Lung (tissue), 12 donors: Measurements from ENCODE around the gene GPD2. TPM values are rescaled to one million over a fixed set of nuclear protein-coding genes. Genes with fewer than 3 reads are reported as not detected.

Source experiments
- ATAC-seq: fragments of 200-7000 bp; cut with Tn5 transposase; one replicate; pipeline ENCODE4 v1.9.1; 2020; ENCODE audit warnings: moderate number of reproducible peaks; ENCODE audit not compliant: insufficient read depth, low FRiP score
- DNase-seq, 3 donors: peaks; one replicate each; pipeline ENCODE4 v3.0.0-alpha.2; 2013 to 2017
- H3K27ac ChIP-seq, 2 donors: one replicate each; pipeline ENCODE4 v1.5.1; 2013; ENCODE audit warnings: mild to moderate bottlenecking in 2 of 2, moderate library complexity in 2 of 2, control low read depth in 1 of 2, inconsistent platforms in 1 of 2, low read depth in 1 of 2, low read length in 1 of 2
- H3K27me3 ChIP-seq, 3 donors: one replicate each; pipeline ENCODE4 v1.5.1; 2013; ENCODE audit warnings: low read length in 2 of 3; ENCODE audit not compliant: control insufficient read depth in 3 of 3, insufficient read depth in 3 of 3
- H3K36me3 ChIP-seq, 4 donors: one replicate each; pipeline ENCODE4 v1.5.1; 2013; ENCODE audit warnings: low read length in 4 of 4, mild to moderate bottlenecking in 1 of 4, moderate library complexity in 1 of 4; ENCODE audit not compliant: control insufficient read depth in 4 of 4, insufficient read depth in 4 of 4
- H3K4me1 ChIP-seq, 5 donors: one replicate each; pipeline ENCODE4 v1.5.1; 2013; ENCODE audit warnings: low read length in 5 of 5, mild to moderate bottlenecking in 2 of 5, moderate library complexity in 1 of 5; ENCODE audit not compliant: control insufficient read depth in 5 of 5, insufficient read depth in 5 of 5
- H3K4me3 ChIP-seq: one replicate; pipeline ENCODE4 v1.5.1; 2013; ENCODE audit warnings: mild to moderate bottlenecking, control low read depth, moderate library complexity
- H3K9ac ChIP-seq, 2 donors: one replicate each; pipeline ENCODE4 v1.5.1; 2013; ENCODE audit warnings: low read length in 2 of 2, control low read depth in 1 of 2; ENCODE audit not compliant: insufficient read depth in 1 of 2
- H3K9me3 ChIP-seq, 4 donors: one replicate each; pipeline ENCODE4 v1.5.1; 2013; ENCODE audit warnings: low read length in 3 of 4, mild to moderate bottlenecking in 1 of 4, moderate library complexity in 1 of 4; ENCODE audit not compliant: control insufficient read depth in 4 of 4, insufficient read depth in 3 of 4
- CTCF ChIP-seq: IDR thresholded peaks from 2 replicates; pipeline ENCODE4 v1.5.1; 2012; ENCODE audit warnings: mild to moderate bottlenecking; ENCODE audit errors: control extremely low read depth, extremely low read depth
- WGBS, 2 donors: extraction: QIAGEN DNeasy Blood & Tissue Kit; methylation state at CpG; one replicate each; pipeline ENCODE4 v1.1.7; 2013; 5-methylcytosine and 5-hydroxymethylcytosine counted together
- polyA plus RNA-seq, 2 donors: library from polyadenylated mRNA; stranded (reverse); fragments of 200-250 nt; gene quantifications; one replicate each; pipeline ENCODE4 v1.2.1, GENCODE V29; 2013
- total RNA-seq, 2 donors: library from RNA; depleted of rRNA in 1 of 2; stranded (reverse); fragments of >200 nt in 1 of 2; gene quantifications; one replicate each; pipeline ENCODE4 v1.2.1, GENCODE V29; 2014 to 2021
- donor health status: control.
- donor health status: control.
- donor health status: Bipolar disorder and iron deficiency.
- donor health status: healthy.
- donor health status: DM: yes; HTN: yes; CAD: no.

Gene GPD2
- total and polyA plus RNA-seq, 4 donors: 8.1 to 50.4 (median 28.9) TPM

- Histone ChIP-seq H3K9me3 (no peaks in the 10 kb centered on the region), H3K27me3 (no peaks in the 10 kb centered on the region), H3K36me3 (no peaks in the 10 kb centered on the region), H3K4me1 (peaks cover 3 to 30% (median 9%) of the 10 kb centered on the region in 5 donors), H3K27ac (no peak overlapping the region), H3K4me3 (no peak overlapping the region), H3K9ac (no peak overlapping the region)
- ATAC-seq (no peak), DNase-seq (peak in 2 of 3 donors; percentile 46 to 57)
- WGBS, 2 donors: 64 to 87% methylated on average over 2 of the region's 2 CpGs
- TF ChIP-seq CTCF: no peak
These were observed 29.4 kb downstream of the GPD2 start for GRCh38 chr2:156465573-156465972.

DNA sequence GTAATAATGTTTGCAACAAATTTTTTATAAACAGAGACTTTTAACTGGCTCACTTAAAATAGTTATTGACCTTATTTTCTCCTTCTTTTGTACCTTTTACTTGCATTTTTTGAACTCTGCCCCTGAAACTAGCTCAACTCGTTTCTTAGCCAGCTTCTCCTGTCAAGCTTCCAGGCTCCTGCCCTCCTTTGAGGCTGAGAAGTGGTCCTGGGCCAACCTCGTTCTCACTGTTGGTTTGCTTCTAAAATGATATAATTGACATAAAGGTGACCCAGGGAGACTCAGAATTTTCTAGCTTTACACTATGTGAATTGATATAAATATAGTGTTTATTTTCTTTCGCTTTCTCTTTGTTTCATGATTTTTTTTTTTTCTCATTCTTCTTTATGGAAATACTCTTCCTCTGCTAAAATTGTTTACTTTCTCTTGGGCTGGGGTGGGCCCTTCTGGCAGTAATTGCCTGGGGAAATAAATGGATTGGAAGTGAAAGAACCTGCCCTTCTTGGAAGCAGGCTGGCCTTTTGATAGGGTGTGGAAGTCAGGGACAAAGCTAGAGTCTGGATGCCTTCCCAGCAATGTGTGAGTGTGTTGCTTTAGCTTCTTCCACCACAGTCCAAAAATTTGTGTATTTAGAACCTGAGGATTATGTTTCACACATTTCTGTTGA is 30.7 kb downstream of the GPD2 start:
- H3K27me3 ChIP-seq: no peaks in the 10 kb centered on the region
- 35 to 54% methylated on average over 3 of the region's 3 CpGs for WGBS, 2 donors
- no peaks in the 10 kb centered on the region for H3K36me3 ChIP-seq
- DNase-seq: peak; percentile 56 to 90 (median 84)
- peak overlapping the region in 1 of 2 donors; percentile 21 for H3K27ac ChIP-seq
- no peak overlapping the region for H3K4me3 ChIP-seq
- no peak for ATAC-seq
- H3K9me3 ChIP-seq: no peaks in the 10 kb centered on the region
- peaks cover 3 to 30% (median 15%) of the 10 kb centered on the region in 5 donors for H3K4me1 ChIP-seq
- no peak for TF ChIP-seq CTCF
- H3K9ac ChIP-seq: no peak overlapping the region

DNA sequence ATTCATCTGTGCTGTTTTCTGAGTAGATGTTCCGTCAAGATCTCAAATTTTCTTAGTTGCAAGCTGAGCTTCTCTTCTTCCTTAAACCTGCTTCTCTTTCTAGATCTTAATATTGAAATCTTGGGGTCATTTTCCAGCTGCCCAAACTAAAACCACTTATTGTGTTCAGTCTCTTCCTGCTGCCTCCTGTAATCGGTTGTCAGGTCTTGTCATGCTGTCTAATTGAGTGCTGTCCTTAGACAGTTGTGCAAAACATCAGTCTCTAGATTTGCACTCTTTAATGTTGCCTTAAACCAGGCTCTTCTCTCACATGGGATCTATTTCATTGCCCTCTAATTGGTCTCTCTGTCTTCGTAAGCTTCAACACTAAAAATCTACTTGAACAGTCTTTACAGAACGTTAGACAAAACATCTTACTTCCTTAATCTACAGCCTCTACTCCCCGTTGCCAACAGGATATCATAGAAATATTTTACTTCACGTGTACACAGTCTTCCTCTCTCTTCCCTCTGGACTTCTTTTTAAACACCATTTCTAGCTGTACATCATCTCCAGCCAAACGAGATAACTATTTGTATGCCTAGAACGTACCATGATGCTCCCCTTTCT is 34.9 kb downstream of the GPD2 start:
- DNase-seq (no peak), ATAC-seq (no peak)
- no peak overlapping the region for H3K27ac ChIP-seq
- no peak overlapping the region for H3K4me3 ChIP-seq
- no peak overlapping the region for H3K9ac ChIP-seq
- no peak for TF ChIP-seq CTCF
- H3K4me1 ChIP-seq: peaks cover 0 to 33% (median 15%) of the 10 kb centered on the region in 5 donors
- H3K9me3 ChIP-seq: no peaks in the 10 kb centered on the region
- 18 to 32% methylated on average over 8 of the region's 8 CpGs for WGBS, 2 donors
- H3K27me3 ChIP-seq: no peaks in the 10 kb centered on the region
- no peaks in the 10 kb centered on the region for H3K36me3 ChIP-seq

DNA sequence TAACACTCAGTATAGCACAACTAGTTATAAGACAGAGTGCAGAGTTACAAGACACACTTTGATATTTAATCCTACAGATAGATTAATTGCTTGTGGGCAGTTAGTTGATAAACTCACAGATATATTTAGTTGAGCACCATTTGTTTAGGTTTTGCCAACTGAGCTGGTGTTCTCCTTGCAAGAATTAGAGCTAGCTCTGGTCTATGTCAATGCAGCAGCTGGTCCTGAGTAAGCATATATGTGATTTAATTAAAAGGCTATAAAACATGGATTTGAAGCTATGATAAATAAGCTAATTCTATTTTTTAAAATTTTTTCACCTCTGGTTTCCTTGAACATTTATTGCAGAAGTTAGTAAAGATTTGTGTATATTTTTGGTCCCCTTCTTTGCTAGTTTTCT is 35.6 kb downstream of the GPD2 start:
- Histone ChIP-seq H3K4me1 (peaks cover 1 to 29% (median 13%) of the 10 kb centered on the region in 5 donors), H3K36me3 (no peaks in the 10 kb centered on the region), H3K4me3 (no peak overlapping the region), H3K9me3 (no peaks in the 10 kb centered on the region), H3K9ac (no peak overlapping the region), H3K27ac (no peak overlapping the region), H3K27me3 (no peaks in the 10 kb centered on the region)
- no peak for ATAC-seq
- no peak for DNase-seq
- TF ChIP-seq CTCF: no peak
